Liver (tissue), 9 donors: ENCODE results near the gene LRRN4CL. TPM values are rescaled to one million over a fixed set of nuclear protein-coding genes. Genes with fewer than 3 reads are reported as not detected.

ENCODE experiments used
- DNase-seq: peaks from one replicate; pipeline ENCODE4 v3.0.0-alpha.2; 2017; ENCODE audit warnings: low spot score
- H3K27ac ChIP-seq, 2 donors: one replicate each; pipeline ENCODE4 v1.7.0; 2013; ENCODE audit warnings: inconsistent platforms in 2 of 2, low read length in 2 of 2, control low read depth in 1 of 2, low read depth in 1 of 2, mild to moderate bottlenecking in 1 of 2
- H3K27me3 ChIP-seq, 4 donors: one replicate each; pipeline versions ENCODE4 v1.6.1 to v1.7.0; 2013; ENCODE audit warnings: low read length in 3 of 4, inconsistent platforms in 1 of 4, mild to moderate bottlenecking in 1 of 4, moderate library complexity in 1 of 4; ENCODE audit not compliant: control insufficient read depth in 4 of 4, insufficient read depth in 4 of 4
- H3K36me3 ChIP-seq, 4 donors: one replicate each; pipeline versions ENCODE4 v1.6.1 to v1.7.0; 2013; ENCODE audit warnings: low read length in 3 of 4, mild to moderate bottlenecking in 3 of 4, low read depth in 1 of 4, moderate library complexity in 1 of 4; ENCODE audit not compliant: control insufficient read depth in 4 of 4, insufficient read depth in 3 of 4
- H3K4me1 ChIP-seq, 4 donors: one replicate each; pipeline versions ENCODE4 v1.6.1 to v1.7.0; 2013; ENCODE audit warnings: low read length in 3 of 4, mild to moderate bottlenecking in 3 of 4, moderate library complexity in 1 of 4; ENCODE audit not compliant: control insufficient read depth in 4 of 4, insufficient read depth in 4 of 4
- H3K4me3 ChIP-seq, 3 donors: one replicate each; pipeline versions ENCODE4 v1.6.1 to v1.7.0; 2013; ENCODE audit warnings: low read length in 3 of 3, control low read depth in 1 of 3, low read depth in 1 of 3, mild to moderate bottlenecking in 1 of 3
- H3K9ac ChIP-seq, 2 donors: one replicate each; pipeline ENCODE4 v1.7.0; 2013; ENCODE audit warnings: low read length in 2 of 2, mild to moderate bottlenecking in 2 of 2, moderate library complexity in 2 of 2, control low read depth in 1 of 2, low read depth in 1 of 2
- H3K9me3 ChIP-seq, 4 donors: one replicate each; pipeline versions ENCODE4 v1.6.1 to v1.7.0; 2013; ENCODE audit warnings: low read length in 3 of 4; ENCODE audit not compliant: control insufficient read depth in 4 of 4
- EGR1 ChIP-seq, 2 donors: IDR thresholded peaks; 2 replicates each; pipeline ENCODE4 v1.6.1; 2016 to 2018; ENCODE audit warnings: antibody characterized with exemption in 2 of 2, low read depth in 2 of 2
- FOXA1 ChIP-seq: IDR thresholded peaks from 2 replicates; pipeline ENCODE4 v1.6.1; 2016; ENCODE audit warnings: antibody characterized with exemption
- FOXA2 ChIP-seq: IDR thresholded peaks from 2 replicates; pipeline ENCODE4 v1.6.1; 2016; ENCODE audit warnings: antibody characterized with exemption
- GABPA ChIP-seq, 2 donors: IDR thresholded peaks in 1 of 2; conservative IDR thresholded peaks in 1 of 2; 2 replicates each; pipeline ENCODE4 v1.6.1; 2016; ENCODE audit warnings: antibody characterized with exemption in 2 of 2, mild to moderate bottlenecking in 1 of 2, moderate library complexity in 1 of 2
- HNF4A ChIP-seq, 2 donors: conservative IDR thresholded peaks; 2 replicates each; pipeline ENCODE4 v1.6.1; 2016; ENCODE audit warnings: antibody characterized with exemption in 2 of 2, mild to moderate bottlenecking in 2 of 2
- HNF4G ChIP-seq: IDR thresholded peaks from 2 replicates; pipeline ENCODE4 v1.6.1; 2016; ENCODE audit warnings: antibody characterized with exemption
- JUND ChIP-seq, 2 donors: IDR thresholded peaks; 2 replicates each; pipeline ENCODE4 v1.6.1; 2016; ENCODE audit warnings: antibody characterized with exemption in 2 of 2
- NR2F2 ChIP-seq: IDR thresholded peaks from 2 replicates; pipeline ENCODE4 v1.6.1; 2016; ENCODE audit warnings: antibody characterized with exemption
- RAD21 ChIP-seq, 2 donors: IDR thresholded peaks; 2 replicates each; pipeline ENCODE4 v1.6.1; 2016; ENCODE audit warnings: antibody characterized with exemption in 2 of 2, mild to moderate bottlenecking in 2 of 2
- RXRA ChIP-seq, 2 donors: IDR thresholded peaks; 2 replicates each; pipeline ENCODE4 v1.6.1; 2017 to 2018; ENCODE audit warnings: antibody characterized with exemption in 2 of 2, mild to moderate bottlenecking in 1 of 2
- SP1 ChIP-seq: IDR thresholded peaks from 2 replicates; pipeline ENCODE4 v1.6.1; 2018; ENCODE audit warnings: antibody characterized with exemption, mild to moderate bottlenecking
- TAF1 ChIP-seq: conservative IDR thresholded peaks from 2 replicates; pipeline ENCODE4 v1.6.1; 2016; ENCODE audit warnings: antibody characterized with exemption, mild to moderate bottlenecking
- YY1 ChIP-seq: IDR thresholded peaks from 2 replicates; pipeline ENCODE4 v1.6.1; 2016; ENCODE audit warnings: antibody characterized with exemption, mild to moderate bottlenecking
- WGBS: extraction: QIAGEN DNeasy Blood & Tissue Kit; methylation state at CpG from one replicate; pipeline ENCODE4 v1.1.7; 2013; 5-methylcytosine and 5-hydroxymethylcytosine counted together
- polyA plus RNA-seq, 2 donors: library from polyadenylated mRNA; stranded (reverse) in 1 of 2; unstranded in 1 of 2; fragments of 200-250 nt in 1 of 2; fragments of >200 nt in 1 of 2; fragmentation: Nextera tagmentation in 1 of 2; extraction: Ambion mirVana in 1 of 2; gene quantifications; one replicate each; pipeline versions ENCODE4 v1.2.1 to v1.2.3, GENCODE V29; 2013 to 2015
- total RNA-seq, 2 donors: library from RNA; depleted of rRNA; stranded (reverse); fragments of >200 nt; gene quantifications; one replicate each; pipeline ENCODE4 v1.2.3, GENCODE V29; 2014
- TF ChIP-seq, protein P1 (sequence below): IDR thresholded peaks from 2 replicates; pipeline ENCODE4 v1.6.1; 2016; ENCODE audit warnings: antibody characterized with exemption
- TF ChIP-seq, protein P2 (sequence below): fragments of 150-350 bp; IDR thresholded peaks from 2 replicates; pipeline ENCODE4 v1.5.1; 2017; ENCODE audit warnings: improper control_type of control experiment, low read depth, low read length; ENCODE audit not compliant: missing input control
- TF ChIP-seq, protein P3 (sequence below): IDR thresholded peaks from 2 replicates; pipeline ENCODE4 v1.6.1; 2016; ENCODE audit warnings: antibody characterized with exemption, mild to moderate bottlenecking
- TF ChIP-seq, protein P4 (sequence below): IDR thresholded peaks from 2 replicates; pipeline ENCODE4 v1.6.1; 2016; ENCODE audit warnings: antibody characterized with exemption
- TF ChIP-seq, protein P5 (sequence below): IDR thresholded peaks from 2 replicates; pipeline ENCODE4 v1.6.1; 2016; ENCODE audit warnings: antibody characterized with exemption
- donor health status: healthy.
- donor health status: healthy.
- donor health status: healthy.
- donor health status: healthy.
- donor health status: healthy.

Gene LRRN4CL
- total and polyA plus RNA-seq, 4 donors: 0.06 to 0.08 TPM; not detected in 2

DNA sequence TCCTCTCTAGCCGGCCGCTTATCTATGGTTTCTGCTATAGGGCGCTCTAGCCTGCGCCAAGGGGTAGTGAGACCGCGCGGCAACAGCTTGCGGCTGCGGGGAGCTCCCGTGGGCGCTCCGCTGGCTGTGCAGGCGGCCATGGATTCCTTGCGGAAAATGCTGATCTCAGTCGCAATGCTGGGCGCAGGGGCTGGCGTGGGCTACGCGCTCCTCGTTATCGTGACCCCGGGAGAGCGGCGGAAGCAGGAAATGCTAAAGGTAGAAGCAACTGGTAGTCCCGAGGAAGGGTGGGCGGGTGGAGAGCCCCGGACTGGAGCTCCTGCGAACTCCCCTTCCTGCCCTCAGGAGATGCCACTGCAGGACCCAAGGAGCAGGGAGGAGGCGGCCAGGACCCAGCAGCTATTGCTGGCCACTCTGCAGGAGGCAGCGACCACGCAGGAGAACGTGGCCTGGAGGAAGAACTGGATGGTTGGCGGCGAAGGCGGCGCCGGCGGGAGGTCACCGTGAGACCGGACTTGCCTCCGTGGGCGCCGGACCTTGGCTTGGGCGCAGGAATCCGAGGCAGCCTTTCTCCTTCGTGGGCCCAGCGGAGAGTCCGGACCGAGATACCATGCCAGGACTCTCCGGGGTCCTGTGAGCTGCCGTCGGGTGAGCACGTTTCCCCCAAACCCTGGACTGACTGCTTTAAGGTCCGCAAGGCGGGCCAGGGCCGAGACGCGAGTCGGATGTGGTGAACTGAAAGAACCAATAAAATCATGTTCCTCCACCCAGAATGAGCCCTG lies 17.5 kb downstream of the LRRN4CL start, which contains the start of the genes LBHD1 and UQCC3:
Gene LBHD1 (minus strand): TSS at position 660 of the 782 bp plus-strand sequence. CDS start 2,236 bp downstream, outside the sequence.
Gene UQCC3 (plus strand): TSS at position 66 of the 782 bp plus-strand sequence. CDS start 73 bp downstream, at position 139.
- H3K4me1 ChIP-seq: peaks cover 15 to 50% (median 38%) of the 10 kb centered on the region in 4 donors
- under 1% methylated on average over 59 of the region's 59 CpGs for WGBS
- DNase-seq: peak; percentile 82
- H3K27ac ChIP-seq: peak within 1 kb of the TSS; percentile 83 to 86
- peak within 1 kb of the TSS; percentile 82 to 92 (median 86) for H3K4me3 ChIP-seq
- H3K9ac ChIP-seq: peak within 1 kb of the TSS; percentile 80 to 84
- H3K27me3 ChIP-seq: no peaks in the 10 kb centered on the region
- peak; percentile 23 for TF ChIP-seq NR2F2
- no peak for TF ChIP-seq HNF4A (conservative IDR thresholded peaks at IDR 0.05)
- peak in 1 of 2 donors; percentile 10 for TF ChIP-seq EGR1 (IDR thresholded peaks at IDR 0.05; ENCODE audit: low read depth in 2 of 2)
- TF ChIP-seq SP1: no peak
- TF ChIP-seq HNF4G: no peak
- TF ChIP-seq RAD21 (IDR thresholded peaks at IDR 0.05): peak in 1 of 2 donors; percentile 25
- peak; percentile 38 for TF ChIP-seq FOXA1
- TF ChIP-seq, protein P1, sequence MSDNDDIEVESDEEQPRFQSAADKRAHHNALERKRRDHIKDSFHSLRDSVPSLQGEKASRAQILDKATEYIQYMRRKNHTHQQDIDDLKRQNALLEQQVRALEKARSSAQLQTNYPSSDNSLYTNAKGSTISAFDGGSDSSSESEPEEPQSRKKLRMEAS: no peak
- peak in 1 of 2 donors; percentile 28 for TF ChIP-seq RXRA (IDR thresholded peaks at IDR 0.05)
- TF ChIP-seq JUND (IDR thresholded peaks at IDR 0.05): no peak
- TF ChIP-seq, protein P2, sequence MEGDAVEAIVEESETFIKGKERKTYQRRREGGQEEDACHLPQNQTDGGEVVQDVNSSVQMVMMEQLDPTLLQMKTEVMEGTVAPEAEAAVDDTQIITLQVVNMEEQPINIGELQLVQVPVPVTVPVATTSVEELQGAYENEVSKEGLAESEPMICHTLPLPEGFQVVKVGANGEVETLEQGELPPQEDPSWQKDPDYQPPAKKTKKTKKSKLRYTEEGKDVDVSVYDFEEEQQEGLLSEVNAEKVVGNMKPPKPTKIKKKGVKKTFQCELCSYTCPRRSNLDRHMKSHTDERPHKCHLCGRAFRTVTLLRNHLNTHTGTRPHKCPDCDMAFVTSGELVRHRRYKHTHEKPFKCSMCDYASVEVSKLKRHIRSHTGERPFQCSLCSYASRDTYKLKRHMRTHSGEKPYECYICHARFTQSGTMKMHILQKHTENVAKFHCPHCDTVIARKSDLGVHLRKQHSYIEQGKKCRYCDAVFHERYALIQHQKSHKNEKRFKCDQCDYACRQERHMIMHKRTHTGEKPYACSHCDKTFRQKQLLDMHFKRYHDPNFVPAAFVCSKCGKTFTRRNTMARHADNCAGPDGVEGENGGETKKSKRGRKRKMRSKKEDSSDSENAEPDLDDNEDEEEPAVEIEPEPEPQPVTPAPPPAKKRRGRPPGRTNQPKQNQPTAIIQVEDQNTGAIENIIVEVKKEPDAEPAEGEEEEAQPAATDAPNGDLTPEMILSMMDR: no peak
- TF ChIP-seq TAF1: peak; percentile 52
- TF ChIP-seq, protein P3, sequence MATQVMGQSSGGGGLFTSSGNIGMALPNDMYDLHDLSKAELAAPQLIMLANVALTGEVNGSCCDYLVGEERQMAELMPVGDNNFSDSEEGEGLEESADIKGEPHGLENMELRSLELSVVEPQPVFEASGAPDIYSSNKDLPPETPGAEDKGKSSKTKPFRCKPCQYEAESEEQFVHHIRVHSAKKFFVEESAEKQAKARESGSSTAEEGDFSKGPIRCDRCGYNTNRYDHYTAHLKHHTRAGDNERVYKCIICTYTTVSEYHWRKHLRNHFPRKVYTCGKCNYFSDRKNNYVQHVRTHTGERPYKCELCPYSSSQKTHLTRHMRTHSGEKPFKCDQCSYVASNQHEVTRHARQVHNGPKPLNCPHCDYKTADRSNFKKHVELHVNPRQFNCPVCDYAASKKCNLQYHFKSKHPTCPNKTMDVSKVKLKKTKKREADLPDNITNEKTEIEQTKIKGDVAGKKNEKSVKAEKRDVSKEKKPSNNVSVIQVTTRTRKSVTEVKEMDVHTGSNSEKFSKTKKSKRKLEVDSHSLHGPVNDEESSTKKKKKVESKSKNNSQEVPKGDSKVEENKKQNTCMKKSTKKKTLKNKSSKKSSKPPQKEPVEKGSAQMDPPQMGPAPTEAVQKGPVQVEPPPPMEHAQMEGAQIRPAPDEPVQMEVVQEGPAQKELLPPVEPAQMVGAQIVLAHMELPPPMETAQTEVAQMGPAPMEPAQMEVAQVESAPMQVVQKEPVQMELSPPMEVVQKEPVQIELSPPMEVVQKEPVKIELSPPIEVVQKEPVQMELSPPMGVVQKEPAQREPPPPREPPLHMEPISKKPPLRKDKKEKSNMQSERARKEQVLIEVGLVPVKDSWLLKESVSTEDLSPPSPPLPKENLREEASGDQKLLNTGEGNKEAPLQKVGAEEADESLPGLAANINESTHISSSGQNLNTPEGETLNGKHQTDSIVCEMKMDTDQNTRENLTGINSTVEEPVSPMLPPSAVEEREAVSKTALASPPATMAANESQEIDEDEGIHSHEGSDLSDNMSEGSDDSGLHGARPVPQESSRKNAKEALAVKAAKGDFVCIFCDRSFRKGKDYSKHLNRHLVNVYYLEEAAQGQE: peak; percentile 48
- TF ChIP-seq FOXA2: no peak
- peak; percentile 91 for TF ChIP-seq YY1
- TF ChIP-seq, protein P4, sequence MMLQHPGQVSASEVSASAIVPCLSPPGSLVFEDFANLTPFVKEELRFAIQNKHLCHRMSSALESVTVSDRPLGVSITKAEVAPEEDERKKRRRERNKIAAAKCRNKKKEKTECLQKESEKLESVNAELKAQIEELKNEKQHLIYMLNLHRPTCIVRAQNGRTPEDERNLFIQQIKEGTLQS: no peak
- TF ChIP-seq, protein P5, sequence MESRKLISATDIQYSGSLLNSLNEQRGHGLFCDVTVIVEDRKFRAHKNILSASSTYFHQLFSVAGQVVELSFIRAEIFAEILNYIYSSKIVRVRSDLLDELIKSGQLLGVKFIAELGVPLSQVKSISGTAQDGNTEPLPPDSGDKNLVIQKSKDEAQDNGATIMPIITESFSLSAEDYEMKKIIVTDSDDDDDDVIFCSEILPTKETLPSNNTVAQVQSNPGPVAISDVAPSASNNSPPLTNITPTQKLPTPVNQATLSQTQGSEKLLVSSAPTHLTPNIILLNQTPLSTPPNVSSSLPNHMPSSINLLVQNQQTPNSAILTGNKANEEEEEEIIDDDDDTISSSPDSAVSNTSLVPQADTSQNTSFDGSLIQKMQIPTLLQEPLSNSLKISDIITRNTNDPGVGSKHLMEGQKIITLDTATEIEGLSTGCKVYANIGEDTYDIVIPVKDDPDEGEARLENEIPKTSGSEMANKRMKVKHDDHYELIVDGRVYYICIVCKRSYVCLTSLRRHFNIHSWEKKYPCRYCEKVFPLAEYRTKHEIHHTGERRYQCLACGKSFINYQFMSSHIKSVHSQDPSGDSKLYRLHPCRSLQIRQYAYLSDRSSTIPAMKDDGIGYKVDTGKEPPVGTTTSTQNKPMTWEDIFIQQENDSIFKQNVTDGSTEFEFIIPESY: no peak
- peak in 1 of 2 donors; percentile 77 for TF ChIP-seq GABPA (IDR thresholded peaks at IDR 0.05 in 1 of 2, conservative IDR thresholded peaks at IDR 0.05 in 1 of 2)
- no peaks in the 10 kb centered on the region for H3K9me3 ChIP-seq
- peaks cover 0 to 7% (median under 1%) of the 10 kb centered on the region in 4 donors for H3K36me3 ChIP-seq
